GM12878 (cell line): ENCODE data around the gene RGSL1. TPM values are rescaled to one million over a fixed set of nuclear protein-coding genes. Genes with fewer than 3 reads are reported as not detected.
A peak's percentile ranks its signal among the peaks of the same experiment; 100 is the strongest.

ENCODE experiments used
- BACH1 ChIP-seq: fragments of 450-650 bp; IDR thresholded peaks from 2 replicates; pipeline ENCODE4 v1.6.1; 2017; ENCODE audit warnings: mild to moderate bottlenecking, borderline replicate concordance
- BCLAF1 ChIP-seq: fragments of 450-650 bp; IDR thresholded peaks from 2 replicates; pipeline ENCODE4 v1.6.1; 2017; ENCODE audit warnings: antibody characterized with exemption, mild to moderate bottlenecking, moderate library complexity
- BHLHE40 ChIP-seq, 2 experiments: fragments of 450-650 bp in 1 of 2; IDR thresholded peaks; 2 replicates each; pipeline ENCODE4 v1.6.1; 2011 to 2017; ENCODE audit warnings: low read depth in 2 of 2, borderline replicate concordance in 1 of 2, improper control_type of control experiment in 1 of 2, low read length in 1 of 2, mild to moderate bottlenecking in 1 of 2
- CBX3 ChIP-seq: fragments of 200-600 bp; sonication (generic); IDR thresholded peaks from 2 replicates; pipeline ENCODE4 v1.6.1; 2016; ENCODE audit warnings: low read depth, borderline replicate concordance
- CEBPZ ChIP-seq: fragments of 150-350 bp; IDR thresholded peaks from 2 replicates; pipeline ENCODE4 v1.6.1; 2016; ENCODE audit warnings: low read depth, low read length
- DPF2 ChIP-seq: fragments of 450-650 bp; IDR thresholded peaks from 2 replicates; pipeline ENCODE4 v1.6.1; 2017; ENCODE audit warnings: mild to moderate bottlenecking
- EP300 ChIP-seq, 2 experiments: fragments of 150-350 bp in 1 of 2; IDR thresholded peaks; 2 replicates each; pipeline ENCODE4 v1.6.1; 2011 to 2012; ENCODE audit warnings: low read depth in 2 of 2, low read length in 2 of 2, borderline replicate concordance in 1 of 2, improper control_type of control experiment in 1 of 2, inconsistent platforms in 1 of 2; ENCODE audit not compliant: control insufficient read depth in 1 of 2
- ESRRA ChIP-seq: IDR thresholded peaks from 2 replicates; pipeline ENCODE4 v1.6.1; 2012; ENCODE audit warnings: mild to moderate bottlenecking, low read length, improper control_type of control experiment
- GABPA ChIP-seq: IDR thresholded peaks from 2 replicates; pipeline ENCODE4 v1.6.1; 2014; ENCODE audit warnings: antibody characterized with exemption, low read depth, mild to moderate bottlenecking, inconsistent platforms
- MEF2A ChIP-seq: IDR thresholded peaks from 2 replicates; pipeline ENCODE4 v1.6.1; 2011; ENCODE audit warnings: low read depth, mild to moderate bottlenecking, low read length, moderate library complexity; ENCODE audit not compliant: insufficient read depth
- MYC ChIP-seq: IDR thresholded peaks from 2 replicates; pipeline ENCODE4 v1.6.1; 2011; ENCODE audit warnings: mild to moderate bottlenecking, low read length, moderate library complexity, inconsistent platforms; ENCODE audit not compliant: insufficient read depth, insufficient replicate concordance, insufficient read length, severe bottlenecking
- POU2F2 ChIP-seq: IDR thresholded peaks from 3 replicates; pipeline ENCODE4 v1.6.1; 2011; ENCODE audit warnings: low read depth, mild to moderate bottlenecking, low read length, borderline replicate concordance
- PRDM15 ChIP-seq: fragments of 450-650 bp; formaldehyde crosslinking; IDR thresholded peaks from 2 replicates; pipeline ENCODE4 v1.4.0; 2020; ENCODE audit warnings: mild to moderate bottlenecking, moderate library complexity
- SP1 ChIP-seq: IDR thresholded peaks from one replicate; pipeline ENCODE4 v1.6.1; 2011; ENCODE audit warnings: low read depth, low read length
- SREBF2 ChIP-seq: IDR thresholded peaks from 2 replicates; pipeline ENCODE4 v1.6.1; 2012; ENCODE audit warnings: mild to moderate bottlenecking, low read length
- ZBTB11 ChIP-seq: fragments of 450-650 bp; formaldehyde crosslinking; IDR thresholded peaks from 2 replicates; pipeline ENCODE4 v1.5.0; 2022; ENCODE audit warnings: mild to moderate bottlenecking, missing genetic modification characterization
- polyA plus RNA-seq, 11 experiments: library from polyadenylated mRNA; depleted of rRNA in 4 of 11; unstranded in 6 of 11; stranded (reverse) in 5 of 11; fragments of >200 nt; fragmentation: Nextera tagmentation in 4 of 11; fragmentation: Illumina TruSeq in 1 of 11; extraction: Ambion mirVana in 4 of 11; extraction: Trizol in 1 of 11; gene quantifications; 1 replicate in 1 of 11; 2 replicates in 10 of 11; pipeline versions ENCODE4 v1.2.1 to v1.2.3, GENCODE V29; 2011 to 2016; ENCODE audit warnings: inconsistent platforms in 2 of 11, missing spikeins in 2 of 11, low read depth in 1 of 11
- total RNA-seq, 4 experiments: library from RNA; depleted of rRNA in 3 of 4; stranded (reverse); fragments of >200 nt in 3 of 4; fragmentation: Illumina TruSeq in 1 of 4; extraction: Trizol in 1 of 4; gene quantifications; 2 replicates each; pipeline versions ENCODE4 v1.2.1 to v1.2.3, GENCODE V29; 2013 to 2021

The RGSL1 gene
- total and polyA plus RNA-seq, 10 of the 15 experiments (the other 5 are each of a cell fraction or from before 2014, with no cell fraction given), result 0.05 to 0.28 (median 0.27) TPM; not detected in 5

- TF ChIP-seq DPF2 (0 out of 2 replicates have a peak, but pooled peaks have one; percentile 44), PRDM15 (CRISPR knock-in tag) (no peak), ESRRA (no peak), EP300 (IDR thresholded peaks at IDR 0.05; ENCODE audit: borderline replicate concordance in 1 of 2, control insufficient read depth in 1 of 2, low read depth in 2 of 2, low read length in 2 of 2) (no peak), MYC (no peak), ZBTB11 (CRISPR knock-in tag) (no peak), POU2F2 (peak; percentile 31; the same call in 1 of the 3 replicates), BACH1 (no peak), CEBPZ (no peak), CBX3 (no peak), SP1 (peak; percentile 13), GABPA (no peak), BHLHE40 (IDR thresholded peaks at IDR 0.05; ENCODE audit: borderline replicate concordance in 1 of 2, low read depth in 2 of 2, low read length in 1 of 2) (0 out of 4 replicates have a peak, but pooled peaks of 1 of the 2 experiments have one; percentile 17), MEF2A (no peak), SREBF2 (no peak), BCLAF1 (no peak)
Observed at GRCh38 chr1:182601416-182601786, 151.5 kb downstream of the RGSL1 start (continued).
